Head of caudate nucleus (tissue), 42 donors: ENCODE data around the gene RGS7.
A peak's percentile ranks its signal among the peaks of the same experiment; 100 is the strongest.

Experiments used
- DNase-seq, 42 donors: peaks; one replicate each; pipeline versions ENCODE4 v3.0.0 to v3.0.0-alpha.2; 2020 to 2021; ENCODE audit warnings: mixed read lengths in 7 of 42
- intact Hi-C: fragments of 100-400 bp; cut with DNase I; formaldehyde crosslinking; loops from one replicate; pipeline ENCODE4 v1.15.0; 2022

Gene RGS7

DNA sequence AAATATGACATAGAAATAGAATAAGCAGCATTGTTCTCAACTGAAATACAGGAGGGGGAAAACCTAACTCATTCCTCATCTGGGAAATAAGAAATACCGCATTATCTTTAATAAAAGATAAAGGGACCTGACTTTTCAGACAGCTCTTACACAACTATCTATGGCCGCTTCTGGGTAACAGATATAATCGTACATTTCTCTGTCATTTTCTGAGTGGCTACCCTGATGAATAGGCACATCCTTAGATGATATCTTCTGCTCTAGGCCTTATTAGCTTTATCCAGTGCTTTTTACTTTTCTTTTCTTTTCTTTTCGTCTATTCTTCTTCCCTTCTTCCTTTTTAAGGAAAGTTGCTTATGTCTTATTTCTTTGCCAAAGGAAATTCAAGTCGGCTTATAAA, 388.1 kb downstream of the RGS7 start:
- intact Hi-C loops = no loop called here
- no peak for DNase-seq

DNA sequence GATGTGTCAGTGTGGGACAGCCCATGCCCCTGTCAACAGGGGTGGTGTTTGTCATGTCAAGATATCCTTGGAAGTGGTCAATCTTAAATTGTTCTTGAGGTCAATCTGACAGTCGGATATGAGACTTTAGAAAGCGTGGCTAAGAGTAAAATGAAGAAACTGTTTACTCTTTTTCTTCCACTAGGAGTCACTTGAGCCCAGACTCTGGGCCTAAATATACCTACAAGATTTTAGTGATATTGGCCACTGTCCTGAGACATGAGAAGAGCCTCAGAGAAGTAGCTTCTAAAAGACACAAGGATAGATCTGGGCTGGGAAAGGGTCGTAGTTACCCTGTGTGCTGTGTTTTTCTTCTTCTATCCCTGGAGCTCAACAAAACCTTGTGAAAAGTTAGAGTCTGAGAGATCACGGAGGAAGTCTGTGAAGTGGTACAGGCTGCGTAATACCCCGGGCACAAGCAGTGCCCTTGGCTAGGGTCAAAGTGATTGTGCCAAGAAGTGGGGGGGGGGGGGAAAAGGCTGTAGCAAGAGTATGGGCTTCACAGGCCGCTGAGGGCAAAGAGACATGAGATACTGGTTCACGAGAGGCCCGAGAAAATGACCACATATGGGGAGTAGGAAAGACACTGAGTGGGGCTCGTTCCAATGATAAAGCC, 389.8 kb downstream of the RGS7 start:
- no peak for DNase-seq
- intact Hi-C loops = no loop called here

GRCh38 chr1:240965581-240966091, 391.4 kb downstream of the RGS7 start:
- DNase-seq = peak in 14 of 42 donors; percentile 5 to 69 (median 24)
- intact Hi-C loops = no loop called here

GRCh38 chr1:240962086-240962485, 394.9 kb downstream of the RGS7 start:
- intact Hi-C loops = no loop called here
- DNase-seq = no peak

- DNase-seq = no peak
- intact Hi-C loops = no loop called here
Measured at GRCh38 chr1:240956424-240956823, 400.6 kb downstream of the RGS7 start.

DNA sequence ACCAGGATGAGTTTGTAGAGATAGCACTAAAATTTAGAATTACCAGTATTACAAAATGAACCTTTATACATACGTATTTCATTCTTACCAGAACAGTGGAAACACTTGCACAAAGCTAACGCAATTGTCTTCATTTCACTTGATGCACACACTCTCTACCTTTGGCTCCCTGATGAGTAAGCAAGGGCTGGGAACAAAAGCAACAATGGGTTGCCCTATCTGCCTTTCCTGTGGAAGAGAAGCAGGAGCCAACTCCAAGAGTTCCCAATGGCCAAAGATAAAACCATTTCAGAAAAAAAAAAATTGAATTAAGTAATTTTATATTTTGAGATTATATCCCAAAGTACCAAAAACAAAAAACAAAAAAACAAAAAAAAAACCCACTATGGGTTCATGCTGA, 401.0 kb downstream of the RGS7 start:
- DNase-seq = no peak
- intact Hi-C loops = no loop called here

DNA sequence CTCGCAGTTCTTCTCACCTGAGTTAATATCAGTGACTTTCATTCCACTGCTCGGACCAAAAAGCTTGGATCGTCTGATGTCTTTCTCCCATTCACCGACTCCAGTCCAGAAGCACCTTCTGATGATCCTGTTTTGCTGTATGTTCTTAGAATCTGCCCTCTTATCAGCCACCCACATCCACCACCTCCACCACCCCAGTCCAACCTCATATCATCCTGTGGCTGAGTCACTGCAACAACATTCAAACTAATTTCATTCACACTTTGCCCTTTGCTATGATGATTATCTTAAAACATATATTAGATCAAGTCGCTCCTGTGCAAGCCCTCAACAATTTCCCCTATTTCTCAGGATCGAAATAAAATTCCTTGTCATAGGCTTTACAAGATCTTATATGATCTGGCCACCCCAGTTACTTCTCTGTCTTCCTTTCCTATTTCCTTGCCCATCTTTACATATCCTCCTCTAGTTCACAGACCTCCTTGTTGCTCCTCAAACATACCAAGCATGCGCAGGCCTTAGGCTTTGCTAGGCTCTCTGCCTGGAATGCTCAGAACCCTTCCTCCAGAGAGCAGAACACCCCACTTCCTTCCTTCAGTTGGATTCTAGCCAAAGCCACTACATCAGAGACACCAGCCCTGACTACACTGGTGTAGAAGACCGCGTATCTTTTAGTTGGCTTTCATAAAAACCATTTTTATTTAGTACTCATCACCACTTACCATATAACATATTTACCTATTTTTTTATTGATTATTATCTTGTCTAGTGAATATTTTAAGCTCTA, 409.4 kb downstream of the RGS7 start:
- DNase-seq = peak in 4 of 42 donors; percentile 12 to 30 (median 15)

DNA sequence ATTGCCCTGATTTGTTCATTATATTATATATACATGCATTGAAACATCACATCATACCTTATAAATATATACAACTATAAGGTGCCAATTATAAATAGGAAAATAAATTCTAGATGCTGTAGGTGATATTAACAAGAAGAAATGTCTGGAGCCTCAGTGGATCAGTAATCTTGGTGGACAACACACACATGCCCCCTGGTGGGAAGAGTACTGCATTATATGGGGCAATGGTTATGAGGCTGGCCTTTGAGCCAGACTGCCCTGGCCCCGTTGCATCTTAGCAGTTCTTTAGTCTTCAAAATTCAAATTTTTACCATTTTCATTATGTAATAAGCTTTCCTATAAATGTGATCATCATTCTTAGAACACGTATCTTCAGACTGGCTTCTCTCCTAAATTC, 410.1 kb downstream of the RGS7 start:
- peak in 1 of 42 donors; percentile 10 for DNase-seq
- intact Hi-C loops = no loop called here

More for the DNA sequence above, 409.4 kb downstream of the RGS7 start:
- intact Hi-C loops = no loop called here

- DNase-seq = no peak
- intact Hi-C loops = no loop called here
Measured at GRCh38 chr1:240942901-240943300, 414.1 kb downstream of the RGS7 start.

- intact Hi-C loops = no loop called here
- no peak for DNase-seq
Measured at GRCh38 chr1:240941701-240942370, 415.2 kb downstream of the RGS7 start.

DNA sequence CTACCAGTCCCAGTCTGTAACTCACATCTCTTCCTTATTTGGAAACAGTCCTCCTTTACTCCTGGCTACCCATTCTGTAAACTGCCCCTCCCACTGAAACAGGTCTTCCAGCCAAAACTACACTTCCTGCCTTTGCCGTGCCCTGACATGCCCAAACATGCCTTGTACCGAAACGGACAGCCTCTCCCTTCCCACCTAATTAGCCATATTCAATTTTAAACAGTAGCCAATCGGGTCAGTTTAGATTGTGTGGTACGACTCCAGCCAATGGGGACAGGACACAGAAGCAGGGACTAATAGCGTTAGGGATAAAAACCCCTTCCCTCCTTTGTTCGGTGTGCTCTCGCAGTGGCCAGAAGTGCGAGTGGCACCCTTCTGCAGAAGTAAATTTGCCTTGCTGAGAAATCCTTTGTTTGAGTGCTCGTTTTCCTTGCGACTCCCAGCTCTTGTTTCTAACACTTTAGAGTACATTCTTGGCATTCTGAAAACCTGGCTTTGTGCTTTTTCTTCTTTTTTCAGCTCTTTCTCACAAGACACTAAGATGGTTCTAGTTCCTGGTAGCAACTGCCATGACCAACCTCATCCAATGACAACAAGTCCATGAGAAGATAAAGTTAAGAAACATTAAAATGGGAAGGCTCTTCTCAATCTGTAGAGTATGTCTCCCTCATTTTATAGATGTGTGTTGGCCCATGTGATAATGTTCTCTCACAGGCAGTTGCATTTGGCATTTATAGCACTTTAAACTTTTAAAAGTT, 419.9 kb downstream of the RGS7 start:
- no peak for DNase-seq
- intact Hi-C loops = no loop called here

- no peak for DNase-seq
- intact Hi-C loops = no loop called here
Measured at GRCh38 chr1:240935920-240936319, 421.1 kb downstream of the RGS7 start.

DNA sequence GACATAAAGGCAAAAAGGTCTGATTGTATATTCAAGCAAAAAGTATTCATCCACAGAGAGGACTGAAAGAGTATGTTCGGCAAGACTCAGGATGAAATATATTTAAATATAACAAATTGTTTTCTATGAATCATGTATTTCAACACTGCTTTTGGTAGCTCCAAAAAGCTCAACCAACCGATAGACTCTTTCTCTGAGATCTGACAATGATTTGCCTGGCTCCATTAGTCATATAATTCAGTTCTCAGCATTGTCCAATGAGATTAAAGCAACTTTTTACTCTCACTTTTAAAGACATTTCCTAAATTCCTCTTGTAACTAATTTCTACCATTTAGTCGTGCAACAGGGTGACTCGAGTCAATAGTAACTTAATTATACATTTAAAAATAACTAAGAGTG, 426.0 kb downstream of the RGS7 start:
- no peak for DNase-seq
- intact Hi-C loops = no loop called here

GRCh38 chr1:240928265-240928664, 428.7 kb downstream of the RGS7 start:
- intact Hi-C loops = no loop called here

GRCh38 chr1:240927821-240928220, 429.2 kb downstream of the RGS7 start:
- intact Hi-C loops = no loop called here
- no peak for DNase-seq

More at GRCh38 chr1:240928265-240928664, 428.7 kb downstream of the RGS7 start:
- DNase-seq = no peak

DNA sequence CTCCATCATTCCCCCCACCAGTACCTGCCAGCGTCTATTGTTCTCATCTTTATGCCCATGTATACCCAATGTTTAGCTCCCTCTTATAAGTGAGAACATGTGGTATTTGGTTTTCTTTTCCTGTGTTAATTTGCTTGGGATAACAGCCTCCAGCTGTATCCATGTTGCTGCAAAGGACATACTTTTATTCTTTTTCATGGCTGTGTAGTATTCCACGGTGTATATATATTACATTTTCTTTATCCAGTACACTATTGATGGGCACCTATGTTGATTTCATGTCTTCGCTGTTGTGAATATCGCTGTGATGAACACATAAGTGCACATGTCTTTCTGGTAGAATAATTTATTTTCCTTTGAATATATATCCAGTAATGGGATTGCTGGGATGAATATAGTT, 431.7 kb downstream of the RGS7 start:
- intact Hi-C loops = no loop called here
- DNase-seq = no peak

DNA sequence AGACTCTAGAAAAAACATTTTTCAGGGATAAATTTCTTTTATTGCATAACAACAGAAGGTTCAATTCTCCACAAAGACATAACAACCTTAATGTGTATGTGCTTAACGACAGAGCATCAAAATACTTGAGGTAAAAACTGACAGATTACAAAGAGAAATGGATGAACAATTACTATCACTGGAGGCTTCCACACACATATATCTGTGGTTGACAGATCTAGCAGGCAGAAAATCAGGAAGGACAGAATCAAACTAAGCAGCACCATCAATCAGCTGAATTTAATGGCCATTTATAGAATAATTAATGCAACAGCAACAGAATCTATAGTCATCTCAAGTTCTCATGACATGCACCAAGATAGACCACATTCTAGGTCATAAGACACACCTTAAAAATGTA, 439.0 kb downstream of the RGS7 start:
- intact Hi-C loops = no loop called here

DNA sequence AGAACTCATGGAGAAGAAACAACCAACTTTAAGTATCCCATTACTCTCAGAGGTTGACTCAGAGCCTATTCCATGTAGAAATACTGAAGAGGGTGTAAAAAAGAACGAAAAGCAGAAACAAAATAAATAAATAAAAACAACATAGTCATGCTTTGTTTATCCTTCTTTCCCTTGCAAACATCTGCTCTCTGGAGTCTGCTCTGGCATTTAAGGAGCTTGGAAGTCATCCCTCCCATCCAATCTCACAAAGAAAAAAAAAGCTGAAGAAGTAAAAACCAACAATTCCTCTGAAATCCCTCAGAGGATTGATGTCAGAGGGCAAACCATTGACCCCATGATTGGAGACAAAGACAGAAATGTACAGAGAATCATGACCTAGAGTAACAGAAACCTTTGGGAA, 442.5 kb downstream of the RGS7 start:
- DNase-seq = no peak
- intact Hi-C loops = no loop called here

More for the DNA sequence above, 439.0 kb downstream of the RGS7 start:
- no peak for DNase-seq

DNA sequence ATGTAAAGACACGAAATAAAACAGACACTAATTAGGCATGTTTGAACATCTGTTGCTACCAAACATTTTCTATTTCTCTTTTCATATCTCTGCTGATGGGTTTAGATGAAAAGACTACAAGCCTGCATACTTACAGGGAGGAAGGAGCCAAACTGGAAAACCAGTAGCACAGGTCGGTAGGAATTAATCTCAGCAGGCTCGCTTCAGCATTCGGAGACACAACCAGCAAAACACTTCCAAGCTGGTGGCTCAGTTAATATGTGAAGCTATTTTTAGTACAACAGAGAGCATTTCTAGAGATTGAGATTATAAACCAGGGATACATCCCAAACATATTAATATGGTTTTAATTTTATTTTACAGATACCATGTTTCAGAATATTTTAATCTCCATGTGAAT, 444.2 kb downstream of the RGS7 start:
- no peak for DNase-seq
- intact Hi-C loops = no loop called here
